Ovary (tissue), 9 donors: Measurements from ENCODE around the gene SEC16A. TPM values are rescaled to one million over a fixed set of nuclear protein-coding genes. Genes with fewer than 3 reads are reported as not detected.

Experiments used
- DNase-seq, 5 donors: peaks; one replicate each; pipeline ENCODE4 v3.0.0-alpha.2; 2019 to 2020
- H3K27ac ChIP-seq, 2 donors: fragments of 200-600 bp; one replicate each; pipeline versions ENCODE4 v1.5.1 to v1.8.0; 2019 to 2022
- H3K27me3 ChIP-seq: fragments of 200-600 bp; one replicate; pipeline ENCODE4 v1.8.0; 2022
- H3K36me3 ChIP-seq: fragments of 200-600 bp; sonication (generic); one replicate; pipeline ENCODE4 v1.5.1; 2019
- H3K4me1 ChIP-seq: one replicate; pipeline ENCODE4 v1.8.1; 2013; ENCODE audit warnings: mild to moderate bottlenecking, moderate library complexity; ENCODE audit not compliant: insufficient read depth
- H3K4me3 ChIP-seq: fragments of 200-600 bp; sonication (generic); one replicate; pipeline ENCODE4 v1.5.1; 2017
- H3K9me3 ChIP-seq, 2 donors: fragments of 200-600 bp in 1 of 2; sonication (generic) in 1 of 2; one replicate each; pipeline versions ENCODE4 v1.5.1 to v1.8.1; 2013 to 2019; ENCODE audit warnings: mild to moderate bottlenecking in 1 of 2, moderate library complexity in 1 of 2
- CTCF ChIP-seq, 3 donors: fragments of 450-650 bp in 2 of 3; fragments of 200-600 bp in 1 of 3; IDR thresholded peaks; one replicate each; pipeline versions ENCODE4 v1.5.1 to v1.8.0; 2016 to 2022; ENCODE audit warnings: antibody characterized with exemption in 3 of 3, mild to moderate bottlenecking in 1 of 3
- EP300 ChIP-seq: sonication (generic); formaldehyde crosslinking; IDR thresholded peaks from one replicate; pipeline ENCODE4 v1.6.1; 2017; ENCODE audit warnings: antibody characterized with exemption
- POLR2A ChIP-seq: fragments of 450-650 bp; IDR thresholded peaks from one replicate; pipeline ENCODE4 v1.6.1; 2017; ENCODE audit warnings: antibody characterized with exemption, mild to moderate bottlenecking, moderate library complexity
- WGBS, 3 donors: extraction: QIAGEN DNeasy Blood & Tissue Kit in 1 of 3; methylation state at CpG; one replicate each; pipeline versions ENCODE4 v1.1.5 to v1.1.7; 2013 to 2017; 5-methylcytosine and 5-hydroxymethylcytosine counted together
- intact Hi-C, 4 donors: fragments of 100-400 bp; cut with DNase I; formaldehyde crosslinking; loops; one replicate each; pipeline versions ENCODE4 v1.11.0 to v1.15.1; 2022 to 2023
- polyA plus RNA-seq, 2 donors: library from polyadenylated mRNA; stranded (reverse); fragments of 200-250 nt in 1 of 2; fragments of 350-450 nt in 1 of 2; fragmentation: Illumina TruSeq in 1 of 2; extraction: RNeasy Lipid Tissue Mini Kit (QIAGEN cat#74804) in 1 of 2; gene quantifications; one replicate each; pipeline ENCODE4 v1.2.3, GENCODE V29; 2013 to 2014
- total RNA-seq, 7 donors: library from RNA; depleted of rRNA in 2 of 7; stranded (reverse); fragments of >200 nt in 2 of 7; fragmentation: NEBNext Ultra II Directional in 3 of 7; extraction: Animal tissue kit (Norgen Biotek cat#: 25700) in 3 of 7; gene quantifications; one replicate each; pipeline versions ENCODE4 v1.1.0 to v1.2.4, GENCODE V29; 2016 to 2023
- donor health status: DM: no; HTN: no; CAD: no; lungs with moderate emphysema.
- donor health status: DM: no; HTN: no; CAD: no.
- donor health status: Bipolar disorder and iron deficiency.
- donor health status: DM: yes; HTN: yes; CAD: no.
- donor health status: DM: no; HTN: no; CAD: no.
- donor health status: DM: yes; HTN: yes; CAD: no.

The SEC16A gene
- total and polyA plus RNA-seq, 9 donors: 27.6 to 61.4 (median 46.5) TPM

- no peak for TF ChIP-seq CTCF (IDR thresholded peaks at IDR 0.05)
- no peak for TF ChIP-seq POLR2A
- no peak for TF ChIP-seq EP300
- DNase-seq: no peak
- no peaks in the 10 kb centered on the region for H3K36me3 ChIP-seq
- no peaks in the 10 kb centered on the region for H3K9me3 ChIP-seq
- H3K27me3 ChIP-seq: no peaks in the 10 kb centered on the region
- H3K4me1 ChIP-seq: no peaks in the 10 kb centered on the region
- no peak overlapping the region for H3K4me3 ChIP-seq
- no peak overlapping the region for H3K27ac ChIP-seq
- intact Hi-C loops: no loop called here
- 92 to 94% (median 92%) methylated on average over 31 to 32 of the region's 32 CpGs for WGBS, 3 donors
Measured at GRCh38 chr9:136519263-136520052, 36.6 kb upstream of the SEC16A start.

GRCh38 chr9:136518623-136519022, 35.8 kb upstream of the SEC16A start:
- DNase-seq: no peak
- intact Hi-C loops: no loop called here
- Histone ChIP-seq H3K4me3 (no peak overlapping the region), H3K4me1 (no peaks in the 10 kb centered on the region), H3K9me3 (no peaks in the 10 kb centered on the region), H3K27me3 (no peaks in the 10 kb centered on the region), H3K27ac (no peak overlapping the region), H3K36me3 (no peaks in the 10 kb centered on the region)
- WGBS, 3 donors: 86 to 92% (median 87%) methylated on average over 15 to 18 of the region's 18 CpGs
- TF ChIP-seq EP300: no peak
- no peak for TF ChIP-seq POLR2A
- no peak for TF ChIP-seq CTCF (IDR thresholded peaks at IDR 0.05)

DNA sequence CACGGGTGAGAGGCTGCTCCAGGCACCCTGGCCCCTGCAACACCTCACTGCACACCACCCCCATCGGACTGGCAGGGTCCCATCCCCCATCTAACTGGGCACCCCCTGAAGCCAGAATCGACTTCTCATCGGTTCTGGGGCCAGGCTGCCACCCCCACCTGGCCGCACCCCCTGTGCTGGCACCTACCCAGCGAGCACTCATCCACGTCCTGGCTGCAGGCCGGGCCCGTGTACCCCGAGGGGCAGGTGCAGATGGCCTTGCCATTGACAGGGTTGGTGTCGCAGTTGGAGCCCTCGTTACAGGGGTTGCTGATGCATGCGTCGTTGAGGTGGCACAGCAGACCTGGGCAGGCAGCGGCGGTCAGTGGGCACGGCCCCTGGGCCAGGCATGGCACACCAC, 35.1 kb upstream of the SEC16A start:
- no peak for DNase-seq
- no peaks in the 10 kb centered on the region for H3K27me3 ChIP-seq
- H3K27ac ChIP-seq: no peak overlapping the region
- H3K36me3 ChIP-seq: no peaks in the 10 kb centered on the region
- 88 to 92% (median 91%) methylated on average over 17 of the region's 17 CpGs for WGBS, 3 donors
- no peaks in the 10 kb centered on the region for H3K4me1 ChIP-seq
- no peaks in the 10 kb centered on the region for H3K9me3 ChIP-seq
- intact Hi-C loops: no loop called here
- TF ChIP-seq POLR2A: no peak
- no peak for TF ChIP-seq CTCF (IDR thresholded peaks at IDR 0.05)
- TF ChIP-seq EP300: no peak
- H3K4me3 ChIP-seq: no peak overlapping the region

DNA sequence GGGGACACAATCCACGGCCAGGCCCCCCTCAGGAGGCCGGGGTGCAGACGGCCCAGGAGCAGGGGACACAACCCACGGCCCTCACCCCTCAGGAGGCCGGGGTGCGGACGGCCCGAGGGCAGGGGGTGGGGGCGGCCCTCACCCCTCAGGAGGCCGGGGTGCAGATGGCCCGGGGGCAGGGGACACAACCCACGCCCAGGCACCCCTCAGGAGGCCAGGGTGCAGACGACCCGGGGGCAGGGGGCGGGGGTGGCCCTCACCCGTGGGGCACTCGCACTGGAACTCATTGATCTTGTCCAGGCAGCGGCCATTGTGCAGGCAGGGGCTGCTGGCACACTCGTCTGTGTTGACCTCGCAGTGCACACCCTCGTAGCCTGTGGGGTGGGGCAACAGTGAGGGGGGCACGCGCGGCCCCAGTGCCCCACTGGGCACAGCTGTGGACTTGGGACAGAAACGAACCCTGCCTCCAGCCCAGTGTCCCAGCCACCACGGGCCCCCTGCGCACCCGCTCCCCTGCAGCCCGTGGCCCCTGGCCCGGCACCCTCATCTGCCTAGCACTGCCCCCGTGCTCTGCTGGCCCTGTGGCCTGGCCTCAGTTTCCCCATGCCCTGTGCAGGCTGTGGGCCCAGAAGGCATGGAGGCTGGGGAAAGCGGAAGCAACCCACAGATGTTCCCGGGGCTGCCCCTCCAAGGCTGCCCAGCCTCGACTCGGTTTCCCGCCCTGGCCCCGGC, 34.3 kb upstream of the SEC16A start:
- Histone ChIP-seq H3K4me1 (no peaks in the 10 kb centered on the region), H3K27me3 (no peaks in the 10 kb centered on the region), H3K4me3 (no peak overlapping the region), H3K9me3 (no peaks in the 10 kb centered on the region), H3K27ac (no peak overlapping the region), H3K36me3 (no peaks in the 10 kb centered on the region)
- no peak for DNase-seq
- intact Hi-C loops: no loop called here
- 88 to 97% (median 88%) methylated on average over 18 to 37 of the region's 37 CpGs for WGBS, 3 donors
- TF ChIP-seq CTCF (IDR thresholded peaks at IDR 0.05) (no peak), POLR2A (no peak), EP300 (no peak)
